ENCODE measurements around the gene KRT40. TPM values are rescaled to one million over a fixed set of nuclear protein-coding genes. Genes with fewer than 3 reads are reported as not detected.
A peak's percentile ranks its signal among the peaks of the same experiment; 100 is the strongest.

KRT40 gene
- total and polyA plus RNA-seq, 8 donors, result 0.10 TPM; not detected in 7

GRCh38 chr17:40949418-40949817 lies 34.7 kb downstream of the KRT40 start:
- no peaks in the 10 kb centered on the region for H3K36me3 ChIP-seq
- no peak for TF ChIP-seq CTCF (IDR thresholded peaks at IDR 0.05)
- no peak for TF ChIP-seq EP300 (IDR thresholded peaks at IDR 0.05)
- no peak for TF ChIP-seq POLR2A (IDR thresholded peaks at IDR 0.05)
- no peak for TF ChIP-seq POLR2AphosphoS5 (IDR thresholded peaks at IDR 0.05)
- H3K27ac ChIP-seq, result no peak overlapping the region
- H3K4me3 ChIP-seq, result no peak overlapping the region
- DNase-seq, result peak in 1 of 2 donors; percentile 63
- peaks cover 0 to 10% (median 2%) of the 10 kb centered on the region in 4 donors for H3K4me1 ChIP-seq
- WGBS, 5 donors, result 5 to 22% (median 16%) methylated on average over 6 to 10 of the region's 10 CpGs
- H3K9me3 ChIP-seq, result no peaks in the 10 kb centered on the region
- peaks cover 0 to 38% (median 6%) of the 10 kb centered on the region in 3 donors for H3K27me3 ChIP-seq
- intact Hi-C loops (cut with DNase I; ENCODE audit: low total_unique reads), result no loop called here

- peaks cover 0 to 10% (median 2%) of the 10 kb centered on the region in 4 donors for H3K4me1 ChIP-seq
- no peaks in the 10 kb centered on the region for H3K36me3 ChIP-seq
- no peaks in the 10 kb centered on the region for H3K9me3 ChIP-seq
- TF ChIP-seq POLR2AphosphoS5 (IDR thresholded peaks at IDR 0.05) (no peak), EP300 (IDR thresholded peaks at IDR 0.05) (no peak), CTCF (IDR thresholded peaks at IDR 0.05) (no peak), POLR2A (IDR thresholded peaks at IDR 0.05) (no peak)
- H3K4me3 ChIP-seq, result no peak overlapping the region
- no peak for DNase-seq
- H3K27ac ChIP-seq, result no peak overlapping the region
- WGBS, 5 donors, result 76 to 86% (median 83%) methylated on average over 2 of the region's 2 CpGs
- intact Hi-C loops (cut with DNase I; ENCODE audit: low total_unique reads), result no loop called here
- peaks cover 0 to 38% (median 6%) of the 10 kb centered on the region in 3 donors for H3K27me3 ChIP-seq
These were observed 36.2 kb downstream of the KRT40 start for GRCh38 chr17:40947929-40948328.

GRCh38 chr17:40945414-40945813 lies 38.7 kb downstream of the KRT40 start:
- Histone ChIP-seq H3K36me3 (no peaks in the 10 kb centered on the region), H3K4me1 (peaks cover 0 to 10% (median 2%) of the 10 kb centered on the region in 4 donors), H3K4me3 (no peak overlapping the region), H3K9me3 (no peaks in the 10 kb centered on the region), H3K27ac (no peak overlapping the region), H3K27me3 (peaks cover 0 to 38% (median 6%) of the 10 kb centered on the region in 3 donors)
- no peak for DNase-seq
- no peak for TF ChIP-seq POLR2A (IDR thresholded peaks at IDR 0.05)
- no peak for TF ChIP-seq EP300 (IDR thresholded peaks at IDR 0.05)
- no peak for TF ChIP-seq CTCF (IDR thresholded peaks at IDR 0.05)
- TF ChIP-seq POLR2AphosphoS5 (IDR thresholded peaks at IDR 0.05), result no peak
- 31 to 67% (median 47%) methylated on average over 6 of the region's 6 CpGs for WGBS, 5 donors
- intact Hi-C loops (cut with DNase I; ENCODE audit: low total_unique reads), result no loop called here

- intact Hi-C loops (cut with DNase I; ENCODE audit: low total_unique reads), result no loop called here
- no peak overlapping the region for H3K4me3 ChIP-seq
- peaks cover 0 to 7% (median 2%) of the 10 kb centered on the region in 4 donors for H3K4me1 ChIP-seq
- no peaks in the 10 kb centered on the region for H3K36me3 ChIP-seq
- no peak overlapping the region for H3K27ac ChIP-seq
- no peaks in the 10 kb centered on the region for H3K9me3 ChIP-seq
- 3 to 28% (median 17%) methylated on average over 1 of the region's 1 CpG for WGBS, 5 donors
- no peak for DNase-seq
- peaks cover 0 to 38% (median 4%) of the 10 kb centered on the region in 3 donors for H3K27me3 ChIP-seq
- no peak for TF ChIP-seq POLR2AphosphoS5 (IDR thresholded peaks at IDR 0.05)
- no peak for TF ChIP-seq POLR2A (IDR thresholded peaks at IDR 0.05)
- TF ChIP-seq CTCF (IDR thresholded peaks at IDR 0.05), result no peak
- TF ChIP-seq EP300 (IDR thresholded peaks at IDR 0.05), result no peak
These were observed 39.6 kb downstream of the KRT40 start for GRCh38 chr17:40944531-40944930.

All from stomach (tissue), 9 donors.